ENCODE data around the gene SHMT2.

SHMT2 gene

DNA sequence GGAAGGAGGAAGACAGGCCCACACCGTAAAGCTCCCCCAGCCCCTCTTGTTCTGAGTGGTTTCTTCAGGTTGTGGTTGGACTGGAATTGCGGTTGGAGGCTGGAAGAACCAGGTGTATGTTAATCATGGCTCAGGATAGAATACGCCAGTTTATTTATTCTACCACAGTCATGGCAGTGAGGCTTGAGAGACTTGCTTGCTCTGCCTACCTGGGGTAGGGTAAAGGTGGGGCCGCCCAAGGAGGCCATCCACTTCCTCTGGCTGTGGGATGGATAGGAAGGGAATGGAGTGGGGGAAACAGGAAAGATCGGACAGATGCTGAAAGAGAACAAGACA lies 8.1 kb downstream of the SHMT2 start:
- Histone ChIP-seq H3K36me3 (peaks cover 18% of the 10 kb centered on the region), H3K9me3 (no peaks in the 10 kb centered on the region), H3K27me3 (peaks cover 76% of the 10 kb centered on the region), H3K4me3 (ENCODE audit: low read depth, low read length) (no peak overlapping the region), H3K4me1 (peaks cover 35% of the 10 kb centered on the region)
- TF ChIP-seq, protein P1, sequence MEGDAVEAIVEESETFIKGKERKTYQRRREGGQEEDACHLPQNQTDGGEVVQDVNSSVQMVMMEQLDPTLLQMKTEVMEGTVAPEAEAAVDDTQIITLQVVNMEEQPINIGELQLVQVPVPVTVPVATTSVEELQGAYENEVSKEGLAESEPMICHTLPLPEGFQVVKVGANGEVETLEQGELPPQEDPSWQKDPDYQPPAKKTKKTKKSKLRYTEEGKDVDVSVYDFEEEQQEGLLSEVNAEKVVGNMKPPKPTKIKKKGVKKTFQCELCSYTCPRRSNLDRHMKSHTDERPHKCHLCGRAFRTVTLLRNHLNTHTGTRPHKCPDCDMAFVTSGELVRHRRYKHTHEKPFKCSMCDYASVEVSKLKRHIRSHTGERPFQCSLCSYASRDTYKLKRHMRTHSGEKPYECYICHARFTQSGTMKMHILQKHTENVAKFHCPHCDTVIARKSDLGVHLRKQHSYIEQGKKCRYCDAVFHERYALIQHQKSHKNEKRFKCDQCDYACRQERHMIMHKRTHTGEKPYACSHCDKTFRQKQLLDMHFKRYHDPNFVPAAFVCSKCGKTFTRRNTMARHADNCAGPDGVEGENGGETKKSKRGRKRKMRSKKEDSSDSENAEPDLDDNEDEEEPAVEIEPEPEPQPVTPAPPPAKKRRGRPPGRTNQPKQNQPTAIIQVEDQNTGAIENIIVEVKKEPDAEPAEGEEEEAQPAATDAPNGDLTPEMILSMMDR (IDR thresholded peaks at IDR 0.05; ENCODE audit: low read depth, low read length) = no peak
- DNase-seq = no peak

DNA sequence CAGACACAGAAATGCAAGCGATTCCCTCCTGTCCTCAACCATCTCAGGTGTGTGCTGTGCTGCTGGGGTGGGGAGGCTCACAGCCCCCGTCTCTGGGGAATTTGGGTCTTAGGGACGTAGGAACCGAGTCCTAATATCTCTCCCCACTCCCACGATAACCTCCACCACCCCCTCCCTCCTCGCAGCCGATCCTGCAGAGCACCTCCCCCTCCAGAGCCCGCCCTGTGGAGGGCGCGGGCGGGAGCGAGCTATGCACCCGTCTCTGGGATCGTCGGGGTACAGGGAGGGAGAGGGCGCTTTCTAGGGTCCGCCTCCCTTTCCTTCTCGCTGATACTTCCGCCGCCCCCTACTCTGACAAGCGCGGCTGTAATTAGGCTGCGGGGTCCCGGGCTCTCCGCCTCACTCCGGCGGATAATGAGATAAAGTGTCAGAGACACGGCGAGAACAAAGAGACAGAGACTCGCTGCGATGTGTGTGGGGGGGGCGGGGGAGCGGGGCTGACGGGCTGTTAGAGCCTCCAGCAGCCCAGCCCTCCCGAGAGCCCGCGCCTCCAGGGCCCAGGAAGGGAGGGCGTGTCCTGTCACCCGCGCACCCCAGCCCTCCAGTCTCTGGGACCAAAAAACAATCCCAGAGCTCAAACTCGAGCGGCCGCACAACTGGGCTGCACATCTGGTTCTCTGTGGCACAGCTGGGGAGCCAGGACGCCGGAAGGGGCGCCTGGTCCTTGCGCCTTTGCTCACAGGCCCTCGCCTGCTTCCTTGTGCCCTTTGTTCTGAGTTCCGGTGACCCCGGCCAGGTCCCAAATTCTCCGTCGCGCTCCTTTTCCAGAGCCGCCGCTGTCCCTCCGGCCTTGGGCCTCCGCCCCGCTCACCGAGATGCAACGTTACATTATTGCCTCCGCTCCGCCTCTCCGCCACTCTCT lies 8.7 kb downstream of the SHMT2 start:
- Histone ChIP-seq H3K9me3 (no peaks in the 10 kb centered on the region), H3K27me3 (peaks cover 79% of the 10 kb centered on the region), H3K36me3 (peaks cover 12% of the 10 kb centered on the region), H3K4me1 (peaks cover 35% of the 10 kb centered on the region), H3K4me3 (ENCODE audit: low read depth, low read length) (peak overlapping the region; percentile 63)
- TF ChIP-seq, protein P1 (IDR thresholded peaks at IDR 0.05; ENCODE audit: low read depth, low read length) = no peak
- no peak for DNase-seq

DNA sequence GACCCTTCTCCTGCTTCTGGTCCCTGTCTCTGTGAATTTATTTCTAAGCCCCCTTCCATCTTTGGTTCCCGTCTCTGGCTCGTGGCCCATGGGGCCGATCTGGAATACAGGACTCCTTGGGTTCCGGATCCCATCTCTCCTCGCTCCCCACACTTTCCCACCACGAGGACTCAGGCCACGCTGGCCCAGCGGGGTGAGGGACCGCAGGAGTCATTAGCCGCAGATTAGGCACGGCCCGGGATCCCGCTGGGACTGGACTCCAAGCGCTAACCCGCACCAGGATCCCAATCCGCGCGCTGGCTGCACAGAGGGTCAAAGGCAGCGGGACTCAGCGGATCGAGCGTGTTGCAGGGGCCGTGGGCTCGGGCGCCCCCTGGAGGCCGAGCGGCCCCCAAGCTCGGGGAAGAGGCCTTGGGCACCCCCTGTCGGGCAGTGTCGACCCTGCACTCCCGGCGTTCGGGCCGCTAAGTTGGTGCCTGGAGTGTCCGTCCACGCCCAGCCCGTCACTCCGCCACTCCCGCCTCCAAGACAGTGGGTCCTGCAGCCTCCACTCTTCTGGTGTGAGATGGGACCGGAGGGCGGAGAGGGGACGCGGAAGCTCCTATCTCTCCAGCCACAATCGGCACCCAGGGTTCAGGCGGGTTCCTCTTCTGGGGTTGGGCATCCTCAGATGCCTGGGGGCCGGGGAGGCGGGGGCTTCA lies 9.5 kb downstream of the SHMT2 start:
- peaks cover 81% of the 10 kb centered on the region for H3K27me3 ChIP-seq
- no peaks in the 10 kb centered on the region for H3K9me3 ChIP-seq
- H3K4me1 ChIP-seq = peaks cover 33% of the 10 kb centered on the region
- peak overlapping the region; percentile 63 for H3K4me3 ChIP-seq (ENCODE audit: low read depth, low read length)
- H3K36me3 ChIP-seq = peaks cover 4% of the 10 kb centered on the region
- TF ChIP-seq, protein P1 (IDR thresholded peaks at IDR 0.05; ENCODE audit: low read depth, low read length) = peak; percentile 100
- peak; percentile 89 for DNase-seq

DNA sequence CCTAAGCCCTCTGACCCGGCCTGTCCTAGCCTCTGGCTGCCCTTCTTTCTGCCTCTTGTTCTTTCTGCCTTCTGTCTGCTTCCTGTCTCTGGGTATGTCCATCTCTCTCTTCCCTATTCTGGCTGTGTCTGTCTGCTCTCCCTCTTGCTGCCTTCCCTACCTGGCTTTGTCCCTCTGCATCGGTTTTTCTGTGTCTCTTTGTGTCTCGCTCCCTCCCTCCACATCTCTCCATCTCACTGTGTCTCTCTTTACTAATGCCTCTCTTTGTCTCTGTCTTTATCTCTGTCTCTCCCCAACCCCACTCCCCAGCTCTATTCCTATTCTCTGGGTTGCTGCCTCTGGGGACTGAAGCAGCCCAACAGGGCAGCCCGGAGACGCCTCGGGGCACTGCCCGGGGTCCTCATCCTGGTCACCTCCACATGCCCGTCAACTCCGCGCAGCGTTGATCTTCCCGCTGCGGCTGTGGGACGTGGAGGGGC lies 10.1 kb downstream of the SHMT2 start:
- no peaks in the 10 kb centered on the region for H3K9me3 ChIP-seq
- TF ChIP-seq, protein P1 (IDR thresholded peaks at IDR 0.05; ENCODE audit: low read depth, low read length) = no peak
- peaks cover 27% of the 10 kb centered on the region for H3K4me1 ChIP-seq
- peaks cover 82% of the 10 kb centered on the region for H3K27me3 ChIP-seq
- no peak for DNase-seq
- no peaks in the 10 kb centered on the region for H3K36me3 ChIP-seq
- H3K4me3 ChIP-seq (ENCODE audit: low read depth, low read length) = peak overlapping the region; percentile 63

DNA sequence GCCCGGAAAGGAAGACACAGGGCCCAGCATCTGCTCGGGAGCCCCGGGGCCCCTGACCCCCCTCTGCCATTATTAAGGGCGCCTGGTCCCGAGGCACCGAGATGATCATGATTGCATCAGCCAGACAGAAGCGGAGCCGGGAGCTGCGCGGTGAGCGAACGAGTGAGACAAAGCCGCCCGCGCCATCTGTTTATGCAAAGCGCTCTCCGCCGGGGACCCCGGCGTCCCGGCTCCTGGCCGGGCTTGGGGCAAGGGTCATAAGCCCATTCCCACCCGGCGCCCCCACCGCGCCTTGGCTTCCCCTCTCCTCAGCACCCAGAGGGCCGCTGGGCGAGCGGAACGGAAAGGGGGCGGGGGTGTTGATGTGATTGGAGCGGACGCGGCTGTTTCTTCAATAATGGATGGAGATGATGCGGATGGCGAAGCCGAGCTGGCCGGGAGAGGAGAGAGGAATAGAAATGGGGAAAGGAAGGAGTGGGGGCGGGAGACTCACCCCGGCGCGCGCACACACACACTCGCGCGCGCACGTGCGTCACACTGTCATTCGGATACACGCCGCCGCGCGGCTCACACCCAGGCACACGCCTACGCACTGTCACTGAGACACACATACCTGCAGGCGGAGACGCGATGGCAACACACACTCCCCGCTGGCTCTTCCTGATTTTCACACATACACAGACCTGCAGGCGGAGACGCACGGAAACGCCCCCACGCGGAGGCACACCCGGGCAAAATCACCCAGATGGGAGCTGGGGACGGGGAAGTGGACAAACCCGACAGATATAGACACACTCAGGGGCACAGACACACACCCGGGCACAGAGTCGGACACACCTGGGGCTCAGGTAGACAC lies 10.8 kb downstream of the SHMT2 start:
- Histone ChIP-seq H3K4me3 (ENCODE audit: low read depth, low read length) (peak overlapping the region; percentile 63), H3K4me1 (peaks cover 26% of the 10 kb centered on the region), H3K9me3 (no peaks in the 10 kb centered on the region), H3K36me3 (no peaks in the 10 kb centered on the region), H3K27me3 (peaks cover 84% of the 10 kb centered on the region)
- TF ChIP-seq, protein P1 (IDR thresholded peaks at IDR 0.05; ENCODE audit: low read depth, low read length) = no peak
- DNase-seq = peak; percentile 59

Data from BE2C (cell line).